Measurements from ENCODE around the gene POU2AF1.

The POU2AF1 gene

GRCh38 chr11:111423250-111423615, 44.2 kb upstream of the POU2AF1 start:
- no peak for TF ChIP-seq ZC3H10 (CRISPR knock-in tag; IDR thresholded peaks at IDR 0.05)
- no peak for TF ChIP-seq POU6F1 (CRISPR knock-in tag; IDR thresholded peaks at IDR 0.05; ENCODE audit: borderline replicate concordance, low read depth)
- ATAC-seq: peak; percentile 29

GRCh38 chr11:111422494-111423249, 43.6 kb upstream of the POU2AF1 start:
- TF ChIP-seq ZC3H10 (CRISPR knock-in tag; IDR thresholded peaks at IDR 0.05) (no peak), ISL1 (CRISPR knock-in tag; IDR thresholded peaks at IDR 0.05) (no peak), BACH2 (CRISPR knock-in tag; IDR thresholded peaks at IDR 0.05; ENCODE audit: borderline replicate concordance) (no peak; the same call in 1 of the 2 replicates), POU6F1 (CRISPR knock-in tag; IDR thresholded peaks at IDR 0.05; ENCODE audit: borderline replicate concordance, low read depth) (no peak), TSHZ2 (CRISPR knock-in tag; IDR thresholded peaks at IDR 0.05) (peak; percentile 61; the same call in 1 of the 2 replicates), GLIS3 (CRISPR knock-in tag; IDR thresholded peaks at IDR 0.05) (0 out of 2 replicates have a peak, but pooled peaks have one; percentile 9), ZFP30 (CRISPR knock-in tag; IDR thresholded peaks at IDR 0.05) (no peak)

GRCh38 chr11:111421251-111421650, 42.2 kb upstream of the POU2AF1 start:
- ATAC-seq: no peak
- TF ChIP-seq ISL1 (CRISPR knock-in tag; IDR thresholded peaks at IDR 0.05): no peak
- TF ChIP-seq ZNF8 (CRISPR knock-in tag; IDR thresholded peaks at IDR 0.05): no peak
- no peak for TF ChIP-seq PPARA (CRISPR knock-in tag; IDR thresholded peaks at IDR 0.05; ENCODE audit: borderline replicate concordance)
- no peak for TF ChIP-seq ARNTL (CRISPR knock-in tag; IDR thresholded peaks at IDR 0.05; ENCODE audit: borderline replicate concordance, low read depth)
- no peak for TF ChIP-seq TOX (CRISPR knock-in tag; IDR thresholded peaks at IDR 0.05; ENCODE audit: borderline replicate concordance)

More at GRCh38 chr11:111422494-111423249, 43.6 kb upstream of the POU2AF1 start:
- ATAC-seq: peak; percentile 91

- ATAC-seq: no peak
- TF ChIP-seq ZNF565 (CRISPR knock-in tag; conservative IDR thresholded peaks at IDR 0.05; ENCODE audit: low read depth) (no peak), ZNF70 (CRISPR knock-in tag; IDR thresholded peaks at IDR 0.05) (no peak), ZNF8 (CRISPR knock-in tag; IDR thresholded peaks at IDR 0.05) (no peak), CSDC2 (CRISPR knock-in tag; IDR thresholded peaks at IDR 0.05) (no peak), SNAI2 (CRISPR knock-in tag; IDR thresholded peaks at IDR 0.05) (no peak), ZFP30 (CRISPR knock-in tag; IDR thresholded peaks at IDR 0.05) (no peak), POU6F1 (CRISPR knock-in tag; IDR thresholded peaks at IDR 0.05; ENCODE audit: borderline replicate concordance, low read depth) (no peak), PATZ1 (CRISPR knock-in tag; IDR thresholded peaks at IDR 0.05; ENCODE audit: borderline replicate concordance) (no peak), ZC3H10 (CRISPR knock-in tag; IDR thresholded peaks at IDR 0.05) (no peak), ESRRG (CRISPR knock-in tag; IDR thresholded peaks at IDR 0.05) (no peak), ZFP3 (CRISPR knock-in tag; IDR thresholded peaks at IDR 0.05) (no peak), CREB5 (CRISPR knock-in tag; IDR thresholded peaks at IDR 0.05; ENCODE audit: low read depth) (no peak), TOX (CRISPR knock-in tag; IDR thresholded peaks at IDR 0.05; ENCODE audit: borderline replicate concordance) (no peak)
Observed at GRCh38 chr11:111419641-111420327, 40.7 kb upstream of the POU2AF1 start.

Data from SK-N-SH treated with all-trans-retinoic acid at 6 μM for 48 hours (cell line).